SJSA1 (cell line): ENCODE data around the gene ZNF688. TPM values are rescaled to one million over a fixed set of nuclear protein-coding genes. Genes with fewer than 3 reads are reported as not detected.
"Not testable (repeated sequence)": the region's sequence is repeated elsewhere in the genome, so short reads cannot be mapped to it uniquely, and the experiment has no call there.

Source experiments
- DNase-seq, 2 experiments: peaks; one replicate each; pipeline ENCODE4 v3.0.0-alpha.2; 2015 to 2020; ENCODE audit warnings: low spot score in 2 of 2, low read depth in 1 of 2
- H3K27ac ChIP-seq: fragments of 250-450 bp; sonication (Bioruptor Pico); 2 replicates; pipeline ENCODE4 v1.5.1; 2020; ENCODE audit warnings: mild to moderate bottlenecking, moderate library complexity
- H3K27me3 ChIP-seq: fragments of 250-450 bp; sonication (Bioruptor Pico); replicated peaks from 2 replicates; pipeline ENCODE4 v1.5.1; 2020; ENCODE audit warnings: mild to moderate bottlenecking, moderate library complexity
- H3K36me3 ChIP-seq: fragments of 250-450 bp; sonication (Bioruptor Pico); 2 replicates; pipeline ENCODE4 v1.5.1; 2020; ENCODE audit warnings: mild to moderate bottlenecking
- H3K4me1 ChIP-seq: fragments of 250-450 bp; sonication (Bioruptor Pico); replicated peaks from 2 replicates; pipeline ENCODE4 v1.6.1; 2021; ENCODE audit warnings: mild to moderate bottlenecking
- H3K4me3 ChIP-seq: fragments of 250-450 bp; sonication (Bioruptor Pico); 2 replicates; pipeline ENCODE4 v1.5.1; 2020; ENCODE audit warnings: mild to moderate bottlenecking
- H3K9me3 ChIP-seq: fragments of 250-450 bp; sonication (Bioruptor Pico); replicated peaks from 2 replicates; pipeline ENCODE4 v1.5.1; 2020; ENCODE audit warnings: mild to moderate bottlenecking
- total RNA-seq: library from RNA; depleted of rRNA; stranded (reverse); fragments of >200 nt; shearing (Covaris generic); gene quantifications from 2 replicates; pipeline ENCODE4 v1.2.3, GENCODE V29; 2014

Gene ZNF688
- total RNA-seq, 1 experiment from 2014 or later = 7.3 TPM

DNA sequence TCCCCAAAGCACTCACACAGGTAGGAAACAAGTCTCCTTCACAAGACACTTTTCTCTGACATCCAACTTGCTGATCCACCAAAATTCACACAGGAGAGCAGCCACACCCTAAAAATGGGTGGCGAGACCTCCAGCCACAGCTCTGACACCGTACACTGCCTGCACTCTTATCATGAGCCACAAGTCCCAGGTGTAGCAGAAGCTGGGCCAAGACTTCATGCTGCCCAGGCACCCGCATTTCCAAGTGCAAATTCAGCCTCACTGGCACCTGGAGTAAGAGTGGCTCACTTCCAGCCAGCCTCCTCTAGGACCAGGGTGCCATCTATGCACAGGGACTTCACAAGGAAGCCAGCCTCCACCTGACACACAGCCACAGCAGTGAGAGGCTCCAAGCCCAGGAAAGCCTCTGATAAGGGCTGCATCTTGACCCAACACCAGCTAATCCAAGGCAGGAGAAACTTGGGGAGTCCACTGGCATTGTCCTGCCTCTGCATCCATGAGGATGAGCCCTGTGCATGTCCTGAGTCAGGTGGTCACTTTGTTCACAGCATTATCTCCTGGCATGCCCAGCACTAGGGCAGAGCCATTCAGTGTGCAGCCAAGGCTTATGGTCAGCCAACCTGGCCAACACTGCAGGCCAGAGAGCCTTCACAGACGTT, 42.6 kb downstream of the ZNF688 start:
- no peak overlapping the region for H3K27ac ChIP-seq
- H3K27me3 ChIP-seq = no peaks in the 10 kb centered on the region
- no peak overlapping the region for H3K4me3 ChIP-seq
- H3K4me1 ChIP-seq = peaks cover 14% of the 10 kb centered on the region
- no peak for DNase-seq
- H3K9me3 ChIP-seq = peaks cover 4% of the 10 kb centered on the region; the same call in 1 of the 2 replicates
- peaks cover 20% of the 10 kb centered on the region for H3K36me3 ChIP-seq

DNA sequence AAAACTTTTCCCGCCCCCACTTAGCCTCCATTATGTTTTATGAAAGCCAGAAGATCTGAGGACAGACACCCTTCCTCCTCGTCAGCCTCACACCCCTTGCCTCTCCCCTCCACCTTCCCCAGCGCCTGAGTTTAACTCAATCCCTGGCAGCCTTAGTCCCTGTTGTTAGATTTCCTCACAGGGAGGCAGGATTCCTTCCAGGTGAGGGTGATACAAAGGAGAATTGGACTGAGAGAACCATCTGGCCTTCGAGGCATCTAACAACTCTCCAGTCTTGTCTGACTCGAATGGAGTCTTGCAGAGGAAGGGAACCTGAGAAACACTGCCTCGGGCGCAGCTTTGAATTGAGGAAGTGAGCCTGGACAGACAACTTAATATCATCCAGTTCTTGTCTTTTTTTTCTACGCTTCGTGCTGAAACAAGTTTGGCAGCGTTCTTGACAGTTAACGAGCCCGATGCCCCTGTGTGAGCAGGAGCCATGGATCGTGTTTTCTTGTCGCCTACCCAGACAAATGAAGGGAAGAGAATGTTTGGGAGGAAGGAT, 43.8 kb downstream of the ZNF688 start:
- Histone ChIP-seq H3K9me3 (peaks cover 4% of the 10 kb centered on the region; the same call in 1 of the 2 replicates), H3K27me3 (no peaks in the 10 kb centered on the region), H3K27ac (no peak overlapping the region), H3K4me3 (peak overlapping the region; percentile 81), H3K36me3 (peaks cover 20% of the 10 kb centered on the region), H3K4me1 (peaks cover 12% of the 10 kb centered on the region)
- DNase-seq = no peak

DNA sequence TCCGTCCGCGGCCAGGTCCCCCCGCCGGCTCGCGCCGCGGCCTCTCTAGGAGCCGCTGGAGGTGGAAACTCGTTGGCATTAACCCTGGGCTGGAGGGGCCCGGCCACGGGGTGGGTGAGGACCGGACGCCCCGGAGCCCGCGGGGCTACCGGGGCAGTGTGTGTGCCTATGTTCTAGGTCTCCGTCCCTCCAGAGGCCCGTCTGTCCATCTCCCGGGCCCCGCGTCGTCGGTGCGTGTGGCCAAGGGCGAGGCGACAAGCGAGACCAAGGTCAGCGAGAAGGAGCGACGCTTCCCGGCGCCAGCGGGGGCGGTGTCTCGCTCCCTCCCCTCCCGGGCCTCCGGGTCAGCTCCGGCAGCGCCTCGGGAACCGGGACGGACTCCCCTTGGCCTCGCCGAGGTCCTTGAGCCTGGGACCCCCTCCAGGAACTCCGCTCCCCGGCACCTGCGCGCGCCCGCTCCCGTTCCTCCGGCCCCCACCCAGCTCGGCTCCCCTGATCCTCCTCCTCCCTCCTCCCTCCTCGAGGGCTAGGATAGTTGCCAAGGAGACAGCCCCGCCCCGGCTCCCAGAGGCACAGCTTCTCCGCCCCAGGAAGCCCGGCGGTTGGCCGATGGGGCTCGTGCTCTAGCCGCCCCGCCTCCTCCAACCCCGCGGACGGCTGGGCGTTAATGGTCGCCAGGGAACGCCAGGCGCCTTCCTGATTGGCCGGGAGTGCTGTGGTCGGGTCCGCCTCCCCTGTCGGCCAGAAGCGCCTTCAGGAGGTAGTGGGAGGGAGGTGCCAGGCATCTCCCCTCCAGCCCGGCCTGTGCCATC, 44.5 kb downstream of the ZNF688 start:
- H3K9me3 ChIP-seq = peaks cover 4% of the 10 kb centered on the region; the same call in 1 of the 2 replicates
- peak; percentile 98 to 99 for DNase-seq
- peaks cover 12% of the 10 kb centered on the region for H3K4me1 ChIP-seq
- H3K27ac ChIP-seq = peak overlapping the region; percentile 68
- H3K4me3 ChIP-seq = peak overlapping the region; percentile 81
- peaks cover 20% of the 10 kb centered on the region for H3K36me3 ChIP-seq
- H3K27me3 ChIP-seq = no peaks in the 10 kb centered on the region

DNA sequence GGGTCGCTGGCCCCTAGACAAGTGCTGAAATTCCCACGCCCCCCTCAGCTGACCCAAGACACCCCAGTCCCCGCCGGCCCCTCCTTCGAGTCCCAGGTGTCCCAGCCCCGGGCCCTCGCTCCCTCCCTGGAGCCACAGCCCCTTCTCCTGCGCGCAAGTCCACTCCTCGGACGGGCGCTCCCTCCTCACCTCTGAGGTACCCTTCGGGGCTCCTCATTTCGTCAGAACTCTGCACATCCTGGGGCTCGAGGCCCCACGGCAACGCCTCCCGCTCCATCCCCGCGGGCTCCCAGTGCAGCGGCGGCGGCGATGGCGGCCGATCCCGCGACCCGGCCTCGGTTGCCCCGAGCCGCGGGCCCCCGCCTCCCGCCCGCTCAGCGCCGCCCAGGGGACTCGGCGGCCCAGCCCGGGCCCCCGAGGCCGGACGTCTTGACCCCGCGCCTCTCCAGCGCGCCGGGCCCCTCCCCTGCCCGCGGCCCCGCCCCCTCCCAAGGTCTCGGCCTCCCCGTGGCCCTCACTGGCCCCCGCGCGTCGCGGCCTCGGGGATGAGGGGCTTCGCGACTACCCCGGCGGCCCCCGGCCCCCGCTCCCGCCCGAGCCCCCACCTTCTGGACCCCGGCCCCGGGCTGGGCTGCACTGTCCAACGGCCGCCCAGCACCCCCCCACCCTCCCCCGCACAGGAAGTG, 45.2 kb downstream of the ZNF688 start, which contains the start of gene ZNF768:
TSS of gene ZNF768 (minus strand) at position 430 of the 686 bp plus-strand sequence. CDS start at position 277, 153 bp downstream.
- peak; percentile 27 to 55 for DNase-seq
- peak within 1 kb of the TSS; percentile 68 for H3K27ac ChIP-seq
- H3K9me3 ChIP-seq = peaks cover 4% of the 10 kb centered on the region; the same call in 1 of the 2 replicates
- no peaks in the 10 kb centered on the region for H3K27me3 ChIP-seq
- peaks cover 20% of the 10 kb centered on the region for H3K36me3 ChIP-seq
- H3K4me3 ChIP-seq = peak within 1 kb of the TSS; percentile 81
- peaks cover 12% of the 10 kb centered on the region for H3K4me1 ChIP-seq

DNA sequence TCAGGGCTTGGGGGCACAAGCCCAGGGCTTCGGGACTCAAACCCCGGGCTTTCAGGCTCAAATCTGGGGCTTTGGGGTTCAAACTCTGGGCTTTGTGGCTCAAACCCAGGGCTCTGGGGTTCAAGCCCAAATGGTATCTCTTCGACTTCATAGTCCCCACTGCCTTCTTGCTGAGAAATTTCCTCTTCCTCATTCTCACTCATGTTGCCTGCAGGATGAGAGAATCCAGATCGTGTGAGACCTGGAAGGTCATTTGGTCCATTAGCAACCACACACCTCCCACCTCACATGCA, 45.7 kb downstream of the ZNF688 start:
- no peak for DNase-seq
- H3K4me1 ChIP-seq = peaks cover 12% of the 10 kb centered on the region
- H3K36me3 ChIP-seq = peaks cover 20% of the 10 kb centered on the region
- peaks cover 4% of the 10 kb centered on the region; the same call in 1 of the 2 replicates for H3K9me3 ChIP-seq
- H3K27ac ChIP-seq = no peak overlapping the region
- no peaks in the 10 kb centered on the region for H3K27me3 ChIP-seq
- H3K4me3 ChIP-seq = peak overlapping the region; percentile 81

DNA sequence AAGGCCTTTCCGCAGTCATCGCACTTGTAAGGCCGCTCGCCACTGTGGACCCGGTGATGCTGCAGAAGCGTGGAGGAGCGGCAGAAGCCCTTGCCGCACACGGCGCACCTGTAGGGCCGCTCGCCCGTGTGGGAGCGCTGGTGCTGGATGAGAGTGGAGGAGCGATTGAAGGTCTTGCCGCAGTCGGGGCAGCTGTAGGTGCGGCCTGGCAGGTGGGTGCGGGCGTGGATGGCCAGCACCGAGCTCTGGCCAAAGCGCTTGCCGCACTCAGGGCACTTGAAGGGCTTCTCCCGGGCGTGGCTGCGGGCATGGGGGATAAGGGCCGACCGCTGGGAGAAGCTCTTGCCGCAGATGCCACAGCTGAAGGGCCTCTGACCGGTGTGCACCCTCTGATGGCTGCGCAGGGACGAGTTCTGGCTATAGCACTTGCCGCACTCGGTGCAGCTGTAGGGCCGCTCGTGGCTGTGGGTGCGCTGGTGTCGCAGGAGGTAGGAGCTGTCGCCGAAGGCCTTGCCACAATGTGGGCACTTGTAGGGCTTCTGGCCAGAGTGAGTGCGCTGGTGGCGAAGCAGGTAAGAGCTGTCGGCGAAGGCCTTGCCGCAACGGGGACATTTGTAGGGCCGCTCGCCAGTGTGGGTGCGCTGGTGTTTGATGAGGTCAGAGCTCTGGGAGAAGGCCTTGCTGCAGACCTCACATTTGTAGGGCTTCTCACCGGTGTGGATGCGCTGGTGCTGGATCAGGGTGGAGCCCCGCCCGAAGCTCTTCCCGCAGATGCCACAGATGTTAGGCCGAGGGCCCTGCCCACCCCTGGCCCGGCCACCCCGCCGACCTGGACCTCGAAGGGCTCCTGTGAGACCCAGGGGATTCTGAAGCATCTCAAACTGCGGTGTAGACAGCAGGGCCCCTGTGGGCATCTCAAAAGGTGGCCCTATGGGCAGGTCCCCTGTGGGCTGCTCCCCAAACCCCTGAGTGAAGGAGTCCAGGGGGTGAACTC, 46.6 kb downstream of the ZNF688 start:
- Histone ChIP-seq H3K9me3 (peaks cover 4% of the 10 kb centered on the region; the same call in 1 of the 2 replicates), H3K4me1 (peaks cover 12% of the 10 kb centered on the region), H3K36me3 (peaks cover 20% of the 10 kb centered on the region), H3K27ac (no peak overlapping the region), H3K4me3 (no peak overlapping the region), H3K27me3 (no peaks in the 10 kb centered on the region)
- no peak for DNase-seq

DNA sequence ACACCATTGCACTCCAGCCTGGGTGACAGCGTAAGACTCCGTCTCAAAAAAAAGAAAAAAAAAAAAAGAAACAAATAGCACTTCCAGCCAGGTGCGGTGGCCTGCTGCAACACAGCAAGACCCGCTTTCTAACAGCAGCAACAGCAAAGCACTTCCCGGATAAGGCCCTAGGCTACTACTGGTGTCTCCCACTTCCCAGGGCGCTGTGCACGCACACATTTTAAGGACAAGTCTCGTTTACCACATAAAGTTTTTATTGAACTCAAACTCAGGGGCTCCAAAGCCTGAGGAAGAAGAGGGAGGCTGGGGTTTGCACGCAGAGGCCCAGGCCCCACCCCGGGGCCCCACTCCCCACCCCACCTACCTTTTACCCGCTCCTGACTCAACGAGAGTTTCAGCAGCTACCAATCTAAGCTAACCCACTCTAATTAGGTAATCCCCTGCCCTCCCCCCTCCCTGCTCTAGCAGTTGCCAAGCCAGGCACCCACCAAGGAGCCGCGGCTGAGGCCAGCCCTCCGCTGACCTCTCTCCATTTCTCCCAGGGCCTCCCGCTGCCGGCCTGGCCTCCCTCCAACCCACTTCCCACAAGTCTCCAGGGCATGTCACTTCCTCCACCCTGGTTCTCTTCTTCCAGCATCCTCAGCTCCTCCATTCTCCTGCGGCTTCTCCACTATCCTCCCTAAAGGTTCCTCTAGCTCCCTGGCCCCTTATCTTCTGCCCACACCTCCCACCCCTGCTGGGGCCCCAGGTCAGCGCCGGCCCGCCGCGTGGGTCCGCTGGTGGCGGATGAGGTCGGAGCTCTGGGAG, 47.5 kb downstream of the ZNF688 start:
- Histone ChIP-seq H3K4me3 (no peak overlapping the region), H3K27me3 (no peaks in the 10 kb centered on the region), H3K27ac (no peak overlapping the region), H3K36me3 (peaks cover 20% of the 10 kb centered on the region), H3K4me1 (peaks cover 12% of the 10 kb centered on the region), H3K9me3 (peaks cover 4% of the 10 kb centered on the region; the same call in 1 of the 2 replicates)
- DNase-seq = no peak

DNA sequence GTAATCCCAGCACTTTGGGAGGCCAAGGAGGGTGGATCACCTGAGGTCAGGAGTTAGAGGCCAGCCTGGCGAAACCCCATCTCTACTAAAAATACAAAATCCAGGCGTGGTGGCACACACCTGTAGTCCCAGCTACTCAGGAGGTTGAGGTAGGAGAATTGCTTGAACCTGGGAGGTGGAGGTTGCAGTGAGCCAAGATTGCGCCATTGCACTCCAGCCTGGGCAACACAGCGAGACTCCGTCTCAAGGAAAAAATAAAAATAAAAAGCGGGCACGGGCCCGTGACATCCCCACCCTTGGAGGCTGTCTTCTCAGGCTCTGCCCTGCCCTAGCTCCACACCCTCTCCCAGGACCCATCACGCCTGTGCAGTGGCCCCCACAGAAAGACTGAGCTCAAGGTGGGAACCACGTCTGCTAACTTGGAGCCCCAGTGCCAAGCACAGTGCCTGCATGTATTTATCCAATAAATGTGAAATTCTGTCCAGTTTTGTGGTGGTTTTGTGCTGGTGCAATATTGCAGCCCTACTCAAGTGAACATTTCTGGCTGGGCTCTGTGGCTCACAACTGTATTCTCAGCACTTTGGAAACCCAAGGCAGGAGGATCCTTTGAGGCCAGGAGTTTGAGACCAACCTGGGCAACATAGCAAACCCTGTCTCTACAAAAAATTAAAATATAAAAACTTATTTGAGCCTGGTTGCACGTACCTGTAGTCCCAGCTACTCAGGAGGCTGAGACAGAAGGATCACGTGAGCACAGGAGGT, 48.6 kb downstream of the ZNF688 start:
- not testable (repeated sequence) for H3K27ac ChIP-seq, H3K27me3 ChIP-seq, DNase-seq, H3K4me3 ChIP-seq, H3K9me3 ChIP-seq
- Histone ChIP-seq H3K4me1 (peaks cover 12% of the 10 kb centered on the region), H3K36me3 (peaks cover 20% of the 10 kb centered on the region)

DNA sequence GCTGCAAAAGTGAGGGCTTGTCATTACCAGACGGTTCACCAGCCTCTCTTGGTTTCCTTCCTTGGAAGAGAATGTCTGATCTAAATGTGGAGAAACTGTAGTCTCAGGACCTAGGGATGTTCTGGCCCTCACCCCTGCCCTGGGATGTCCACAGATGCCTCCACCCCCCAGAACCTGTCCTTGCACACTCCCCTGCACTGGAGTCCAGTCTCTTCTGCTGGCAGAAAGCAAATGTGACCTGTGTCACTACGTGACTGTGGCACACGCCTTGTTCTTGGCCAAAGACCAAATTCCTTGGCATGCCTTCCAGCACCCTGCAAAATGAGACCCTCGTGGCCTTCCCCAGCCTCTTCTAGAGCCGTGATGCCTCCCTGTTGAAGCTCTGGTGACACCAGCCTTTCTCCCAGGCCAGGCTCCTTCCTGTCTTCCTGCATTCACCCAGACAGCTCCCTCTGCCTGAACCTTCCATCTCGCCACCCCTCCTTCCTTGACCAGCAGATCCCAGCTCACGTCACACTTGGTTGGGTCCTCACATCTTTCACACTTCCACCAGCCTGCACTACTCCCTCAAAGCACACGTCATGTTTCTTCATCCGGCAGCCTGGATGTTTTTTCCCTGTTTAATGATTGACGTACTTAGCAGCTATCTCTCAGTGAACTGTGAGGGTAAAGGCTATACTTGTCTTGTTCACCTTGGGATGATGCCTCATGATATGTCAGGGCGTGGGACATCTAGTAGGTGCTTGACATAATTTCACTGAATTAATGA, 49.5 kb downstream of the ZNF688 start:
- no peak overlapping the region for H3K27ac ChIP-seq
- H3K9me3 ChIP-seq = peaks cover 4% of the 10 kb centered on the region; the same call in 1 of the 2 replicates
- H3K27me3 ChIP-seq = no peaks in the 10 kb centered on the region
- no peak overlapping the region for H3K4me3 ChIP-seq
- no peak for DNase-seq
- peaks cover 7% of the 10 kb centered on the region for H3K4me1 ChIP-seq
- H3K36me3 ChIP-seq = peaks cover 20% of the 10 kb centered on the region

DNA sequence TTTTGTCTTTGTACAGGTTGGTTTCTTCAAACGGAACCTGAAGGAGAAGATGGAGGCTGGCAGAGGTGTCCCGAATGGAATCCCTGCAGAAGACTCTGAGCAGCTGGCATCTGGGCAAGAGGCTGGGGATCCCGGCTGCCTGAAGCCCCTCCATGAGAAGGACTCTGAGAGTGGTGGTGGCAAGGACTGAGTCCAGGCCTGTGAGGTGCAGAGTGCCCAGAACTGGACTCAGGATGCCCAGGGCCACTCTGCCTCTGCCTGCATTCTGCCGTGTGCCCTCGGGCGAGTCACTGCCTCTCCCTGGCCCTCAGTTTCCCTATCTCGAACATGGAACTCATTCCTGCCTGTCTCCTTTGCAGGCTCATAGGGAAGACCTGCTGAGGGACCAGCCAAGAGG, 50.0 kb downstream of the ZNF688 start:
- Histone ChIP-seq H3K27ac (no peak overlapping the region), H3K4me1 (peaks cover 7% of the 10 kb centered on the region), H3K4me3 (no peak overlapping the region), H3K9me3 (no peaks in the 10 kb centered on the region), H3K27me3 (no peaks in the 10 kb centered on the region), H3K36me3 (peaks cover 20% of the 10 kb centered on the region)
- no peak for DNase-seq
